Measurements from ENCODE around the gene GRB10.

Gene GRB10

GRCh38 chr7:50558294-50559053, 224.2 kb downstream of the GRB10 start:
- no peak overlapping the region for H3K4me3 ChIP-seq (replicated peaks; ENCODE audit: low read depth, low read length)
- TF ChIP-seq CTCF (IDR thresholded peaks at IDR 0.05; ENCODE audit: insufficient read depth, low read length, poor library complexity, severe bottlenecking): no peak
- no peaks in the 10 kb centered on the region for H3K36me3 ChIP-seq (ENCODE audit: control insufficient read depth, insufficient read depth, low read length)
- H3K27me3 ChIP-seq (replicated peaks; ENCODE audit: control insufficient read depth, insufficient read depth, low read length): no peaks in the 10 kb centered on the region; the same call in none of the 2 replicates
- DNase-seq (ENCODE audit: extremely low read depth, insufficient read length): no peak

GRCh38 chr7:50557099-50557498, 225.6 kb downstream of the GRB10 start:
- no peaks in the 10 kb centered on the region; the same call in none of the 2 replicates for H3K27me3 ChIP-seq (replicated peaks; ENCODE audit: control insufficient read depth, insufficient read depth, low read length)
- TF ChIP-seq CTCF (IDR thresholded peaks at IDR 0.05; ENCODE audit: insufficient read depth, low read length, poor library complexity, severe bottlenecking): no peak

GRCh38 chr7:50556247-50556991, 226.3 kb downstream of the GRB10 start:
- H3K27me3 ChIP-seq (replicated peaks; ENCODE audit: control insufficient read depth, insufficient read depth, low read length): no peaks in the 10 kb centered on the region; the same call in none of the 2 replicates
- TF ChIP-seq CTCF (IDR thresholded peaks at IDR 0.05; ENCODE audit: insufficient read depth, low read length, poor library complexity, severe bottlenecking): no peak
- DNase-seq (ENCODE audit: extremely low read depth, insufficient read length): no peak
- no peaks in the 10 kb centered on the region for H3K36me3 ChIP-seq (ENCODE audit: control insufficient read depth, insufficient read depth, low read length)
- H3K4me3 ChIP-seq (replicated peaks; ENCODE audit: low read depth, low read length): no peak overlapping the region

More at GRCh38 chr7:50557099-50557498, 225.6 kb downstream of the GRB10 start:
- Histone ChIP-seq H3K36me3 (ENCODE audit: control insufficient read depth, insufficient read depth, low read length) (no peaks in the 10 kb centered on the region), H3K4me3 (replicated peaks; ENCODE audit: low read depth, low read length) (no peak overlapping the region)
- no peak for DNase-seq (ENCODE audit: extremely low read depth, insufficient read length)

- no peaks in the 10 kb centered on the region for H3K36me3 ChIP-seq (ENCODE audit: control insufficient read depth, insufficient read depth, low read length)
- H3K27me3 ChIP-seq (replicated peaks; ENCODE audit: control insufficient read depth, insufficient read depth, low read length): no peaks in the 10 kb centered on the region; the same call in none of the 2 replicates
- DNase-seq (ENCODE audit: extremely low read depth, insufficient read length): no peak
- H3K4me3 ChIP-seq (replicated peaks; ENCODE audit: low read depth, low read length): no peak overlapping the region
- TF ChIP-seq CTCF (IDR thresholded peaks at IDR 0.05; ENCODE audit: insufficient read depth, low read length, poor library complexity, severe bottlenecking): no peak
Observed at GRCh38 chr7:50555594-50556140, 227.0 kb downstream of the GRB10 start.

- no peak for DNase-seq (ENCODE audit: extremely low read depth, insufficient read length)
- TF ChIP-seq CTCF (IDR thresholded peaks at IDR 0.05; ENCODE audit: insufficient read depth, low read length, poor library complexity, severe bottlenecking): no peak
- Histone ChIP-seq H3K4me3 (replicated peaks; ENCODE audit: low read depth, low read length) (no peak overlapping the region), H3K27me3 (replicated peaks; ENCODE audit: control insufficient read depth, insufficient read depth, low read length) (no peaks in the 10 kb centered on the region; the same call in none of the 2 replicates), H3K36me3 (ENCODE audit: control insufficient read depth, insufficient read depth, low read length) (no peaks in the 10 kb centered on the region)
Observed at GRCh38 chr7:50554431-50555322, 228.0 kb downstream of the GRB10 start.

Measured in GM06990 (cell line).